HepG2 (cell line): Measurements from ENCODE around the gene TMEM134. TPM values are rescaled to one million over a fixed set of nuclear protein-coding genes. Genes with fewer than 3 reads are reported as not detected.

Experiments used
- ATF7-NPFF ChIP-seq: sonication (generic); formaldehyde crosslinking; IDR thresholded peaks from 2 replicates; pipeline ENCODE4 v1.8.1; 2023; ENCODE audit warnings: mild to moderate bottlenecking, low read depth, missing genetic modification reagents, moderate library complexity
- BATF2 ChIP-seq: sonication (generic); formaldehyde crosslinking; IDR thresholded peaks from 2 replicates; pipeline ENCODE4 v1.8.0; 2022; ENCODE audit warnings: mild to moderate bottlenecking, missing genetic modification reagents, moderate library complexity
- BORCS8-MEF2B ChIP-seq: sonication (generic); formaldehyde crosslinking; IDR thresholded peaks from 2 replicates; pipeline ENCODE4 v1.8.0; 2022; ENCODE audit warnings: mild to moderate bottlenecking, missing genetic modification reagents
- KLF6 ChIP-seq: IDR thresholded peaks from 2 replicates; pipeline ENCODE4 v1.8.0; 2016; ENCODE audit warnings: missing biosample characterization, missing genetic modification reagents
- KMT2A ChIP-seq: sonication (generic); formaldehyde crosslinking; IDR thresholded peaks from 2 replicates; pipeline ENCODE4 v1.4.0; 2020; ENCODE audit warnings: missing genetic modification reagents
- NCOA2 ChIP-seq: sonication (generic); formaldehyde crosslinking; IDR thresholded peaks from 2 replicates; pipeline ENCODE4 v1.8.0; 2022; ENCODE audit warnings: inconsistent platforms
- PLRG1 ChIP-seq: fragments of 450-650 bp; conservative IDR thresholded peaks from 2 replicates; pipeline ENCODE4 v1.6.1; 2016
- SAP130 ChIP-seq: IDR thresholded peaks from 2 replicates; pipeline ENCODE4 v1.6.1; 2016; ENCODE audit warnings: low read depth
- SIN3B ChIP-seq: fragments of 150-350 bp; IDR thresholded peaks from 2 replicates; pipeline ENCODE4 v1.6.1; 2014; ENCODE audit warnings: low read length
- SIX1 ChIP-seq: sonication (generic); formaldehyde crosslinking; IDR thresholded peaks from 2 replicates; pipeline ENCODE4 v1.4.0; 2020; ENCODE audit warnings: missing genetic modification reagents, borderline replicate concordance
- SP1 ChIP-seq, 2 experiments: fragments of 450-650 bp in 1 of 2; sonication (generic) in 1 of 2; formaldehyde crosslinking in 1 of 2; IDR thresholded peaks; 2 replicates each; pipeline versions ENCODE4 v1.4.0 to v1.6.1; 2016 to 2020; ENCODE audit warnings: missing genetic modification reagents in 1 of 2
- SRSF1 ChIP-seq: fragments of 200-400 bp; formaldehyde crosslinking; optimal IDR thresholded peaks from 2 replicates; pipeline ENCODE3; 2017; ENCODE audit warnings: mild to moderate bottlenecking, low read depth, low read length, moderate library complexity
- TERF1 ChIP-seq: sonication (generic); formaldehyde crosslinking; IDR thresholded peaks from 2 replicates; pipeline ENCODE4 v1.8.0; 2022; ENCODE audit warnings: mild to moderate bottlenecking, missing genetic modification reagents, moderate library complexity
- TRAFD1 ChIP-seq: sonication (generic); formaldehyde crosslinking; IDR thresholded peaks from 2 replicates; pipeline ENCODE4 v1.5.1; 2020; ENCODE audit warnings: missing genetic modification reagents, mild to moderate bottlenecking, borderline replicate concordance
- ZBTB1 ChIP-seq: sonication (generic); formaldehyde crosslinking; IDR thresholded peaks from 2 replicates; pipeline ENCODE4 v1.4.0; 2020; ENCODE audit warnings: missing genetic modification reagents, borderline replicate concordance
- ZFAT ChIP-seq: sonication (generic); formaldehyde crosslinking; conservative IDR thresholded peaks from 2 replicates; pipeline ENCODE4 v1.8.1; 2023; ENCODE audit warnings: missing genetic modification reagents, inconsistent platforms
- ZNF124 ChIP-seq: sonication (generic); formaldehyde crosslinking; IDR thresholded peaks from 2 replicates; pipeline ENCODE4 v1.4.0; 2020; ENCODE audit warnings: missing genetic modification reagents
- ZNF142 ChIP-seq: sonication (generic); formaldehyde crosslinking; IDR thresholded peaks from 2 replicates; pipeline ENCODE4 v1.4.0; 2020; ENCODE audit warnings: missing genetic modification reagents
- ZNF761 ChIP-seq: sonication (generic); formaldehyde crosslinking; conservative IDR thresholded peaks from 2 replicates; pipeline ENCODE4 v1.4.0; 2020; ENCODE audit warnings: mild to moderate bottlenecking, missing genetic modification reagents
- ZSCAN22 ChIP-seq: sonication (generic); formaldehyde crosslinking; IDR thresholded peaks from 2 replicates; pipeline ENCODE4 v1.4.0; 2020; ENCODE audit warnings: mild to moderate bottlenecking, missing genetic modification reagents
- polyA plus RNA-seq, 8 experiments: library from polyadenylated mRNA; depleted of rRNA in 3 of 8; stranded (reverse) in 7 of 8; unstranded in 1 of 8; fragments of >200 nt; fragmentation: Illumina TruSeq in 4 of 8; extraction: Trizol in 4 of 8; gene quantifications; 2 replicates each; pipeline versions ENCODE4 v1.2.1 to v1.2.3, GENCODE V29; 2011 to 2016; ENCODE audit warnings: low read depth in 4 of 8, missing spikeins in 1 of 8, mixed read lengths in 1 of 8; ENCODE audit not compliant: insufficient read depth in 1 of 8
- total RNA-seq, 5 experiments: library from RNA; depleted of rRNA; stranded (reverse); fragments of >200 nt; fragmentation: Illumina TruSeq; extraction: Trizol; gene quantifications; 2 replicates each; pipeline ENCODE4 v1.2.3, GENCODE V29; 2016; ENCODE audit warnings: low read depth in 1 of 5

Gene TMEM134
- total and polyA plus RNA-seq, 2 of the 13 experiments (the other 11 are each of a cell fraction or from before 2014, with no cell fraction given): 6.9 to 26.9 TPM

- TF ChIP-seq BORCS8-MEF2B (CRISPR knock-in tag) (peak; percentile 63), ZNF142 (peak; percentile 62; the same call in 1 of the 2 replicates), SAP130 (CRISPR knock-in tag) (peak; percentile 91), SP1 (IDR thresholded peaks at IDR 0.05) (no peak), SP1 (CRISPR knock-in tag; IDR thresholded peaks at IDR 0.05) (peak; percentile 100), ZNF761 (CRISPR knock-in tag) (peak; percentile 72; the same call in 1 of the 2 replicates), SRSF1 (peak; percentile 74), KMT2A (CRISPR knock-in tag) (peak; percentile 19; the same call in 1 of the 2 replicates), KLF6 (CRISPR knock-in tag) (no peak), PLRG1 (no peak), TRAFD1 (no peak), ZBTB1 (no peak), ATF7-NPFF (CRISPR knock-in tag) (peak; percentile 43; the same call in 1 of the 2 replicates), SIN3B (no peak), ZSCAN22 (no peak), ZNF124 (CRISPR knock-in tag) (peak; percentile 39; the same call in 1 of the 2 replicates), NCOA2 (CRISPR knock-in tag) (peak; percentile 50; the same call in 1 of the 2 replicates), TERF1 (no peak), SIX1 (CRISPR knock-in tag) (no peak), ZFAT (CRISPR knock-in tag) (no peak), BATF2 (CRISPR knock-in tag) (0 out of 2 replicates have a peak, but pooled peaks have one; percentile 24)
These were observed at the start of gene TMEM134 (continued) for GRCh38 chr11:67468759-67469507.
